Motor neuron (in vitro differentiated cells): ENCODE results near the gene DCTD. TPM values are rescaled to one million over a fixed set of nuclear protein-coding genes. Genes with fewer than 3 reads are reported as not detected.
"Not testable (repeated sequence)": the region's sequence is repeated elsewhere in the genome, so short reads cannot be mapped to it uniquely, and the experiment has no call there.

Source experiments
- ATAC-seq, 8 experiments: fragments of 200-7000 bp; cut with Tn5 transposase; replicated peaks in 6 of 8; 2 replicates each; pipeline ENCODE4 v1.8.0; 2021; ENCODE audit warnings: mild to moderate bottlenecking in 8 of 8, moderate library complexity in 8 of 8
- H3K27ac ChIP-seq, 2 donors: fragments of 250-450 bp; sonication (Bioruptor Pico); 2 replicates each; pipeline ENCODE4 v1.9.0; 2021; ENCODE audit warnings: antibody characterized with exemption in 2 of 2, mild to moderate bottlenecking in 2 of 2, moderate library complexity in 1 of 2
- H3K4me1 ChIP-seq, 2 donors: fragments of 250-450 bp; sonication (Bioruptor Pico); replicated peaks in 1 of 2; 2 replicates each; pipeline ENCODE4 v1.6.1; 2021; ENCODE audit warnings: antibody characterized with exemption in 2 of 2, mild to moderate bottlenecking in 2 of 2, moderate library complexity in 1 of 2
- H3K4me3 ChIP-seq, 5 donors: fragments of 250-450 bp; sonication (Bioruptor Pico); 2 replicates each; pipeline ENCODE4 v1.9.0; 2021; ENCODE audit warnings: antibody characterized with exemption in 5 of 5, mild to moderate bottlenecking in 5 of 5, moderate library complexity in 4 of 5
- WGBS, 10 experiments: fragments of 450-650 bp; shearing (Covaris generic); methylation state at CpG; one replicate each; pipeline ENCODE4 v1.0.0; 2022; 5-methylcytosine and 5-hydroxymethylcytosine counted together
- in situ Hi-C, 9 experiments: fragments of 400-800 bp; cut with MboI; loops; one replicate each; pipeline ENCODE4 v1.15.0; 2021; ENCODE audit warnings: low sequenced_read_pairs in 9 of 9, low pct_unique_long_range_greater_than_20kb in 2 of 9; ENCODE audit not compliant: unreplicated experiment in 9 of 9
- total RNA-seq, 8 experiments: library from RNA; unstranded; fragments of 300-600 nt; gene quantifications; 2 replicates each; pipeline versions ENCODE4 v1.2.3 to v1.2.4, GENCODE V29; 2022

DCTD gene
- total RNA-seq, 8 experiments from 2014 or later: 26.8 to 99.4 (median 55.5) TPM

GRCh38 chr4:182918044-182918607 lies 940 bp upstream of the DCTD start:
- H3K4me1 ChIP-seq: peaks cover 22 to 28% of the 10 kb centered on the region in 2 donors
- 9 to 88% (median 28%) methylated on average over 1 to 11 of the region's 12 CpGs; no CpG with 5 or more reads in 2 of the 10 experiments for WGBS, 10 experiments
- peak in 5 of 8 experiments; percentile 12 to 29 (median 24) for ATAC-seq
- in situ Hi-C loops: no loop called here
- H3K27ac ChIP-seq: peak overlapping the region; percentile 80 to 90
- peak overlapping the region; percentile 34 to 67 (median 54) for H3K4me3 ChIP-seq

- WGBS, 10 experiments: 40 to 100% (median 67%) methylated on average over 1 to 2 of the region's 38 CpGs; no CpG with 5 or more reads in 6 of the 10 experiments
- Histone ChIP-seq H3K4me3 (peak overlapping the region; percentile 34 to 67 (median 54)), H3K27ac (peak overlapping the region; percentile 80 to 90), H3K4me1 (peaks cover 17 to 22% of the 10 kb centered on the region in 2 donors)
- ATAC-seq: peak in 7 of 8 experiments; percentile 49 to 74 (median 61)
- in situ Hi-C loops: no loop called here
Observed at GRCh38 chr4:182916483-182917181, 554 bp downstream of the DCTD start.

- no peak for ATAC-seq
- H3K27ac ChIP-seq: no peak overlapping the region
- in situ Hi-C loops: no loop called here
- H3K4me1 ChIP-seq: peaks cover 17 to 20% of the 10 kb centered on the region in 2 donors
- H3K4me3 ChIP-seq: no peak overlapping the region
- WGBS, 10 experiments: 87 to 100% (median 97%) methylated on average over 1 to 3 of the region's 5 CpGs; no CpG with 5 or more reads in 6 of the 10 experiments
Observed at GRCh38 chr4:182914357-182914756, 2.8 kb downstream of the DCTD start.

GRCh38 chr4:182913621-182914020 lies 3.6 kb downstream of the DCTD start:
- peak in 1 of 8 experiments; percentile 16 for ATAC-seq
- 90 to 100% (median 100%) methylated on average over 1 to 2 of the region's 2 CpGs; no CpG with 5 or more reads in 2 of the 10 experiments for WGBS, 10 experiments
- Histone ChIP-seq H3K4me1 (peaks cover 12 to 13% of the 10 kb centered on the region in 2 donors), H3K27ac (no peak overlapping the region), H3K4me3 (no peak overlapping the region)
- in situ Hi-C loops: no loop called here

- Histone ChIP-seq H3K4me3 (no peak overlapping the region), H3K27ac (no peak overlapping the region), H3K4me1 (peaks cover 6 to 8% of the 10 kb centered on the region in 2 donors)
- in situ Hi-C loops: no loop called here
- no peak for ATAC-seq
- WGBS, 10 experiments: 74 to 100% (median 83%) methylated on average over 2 to 6 of the region's 8 CpGs
Observed at GRCh38 chr4:182913036-182913435, 4.2 kb downstream of the DCTD start.

GRCh38 chr4:182908124-182908523 lies 9.1 kb downstream of the DCTD start:
- ATAC-seq: no peak

GRCh38 chr4:182907396-182907795 lies 9.8 kb downstream of the DCTD start:
- ATAC-seq: peak in 1 of 8 experiments; percentile 91
- WGBS, 10 experiments: 12 to 100% (median 93%) methylated on average over 1 to 8 of the region's 8 CpGs; no CpG with 5 or more reads in 1 of the 10 experiments
- in situ Hi-C loops: no loop called here
- Histone ChIP-seq H3K4me3 (no peak overlapping the region), H3K27ac (no peak overlapping the region), H3K4me1 (peaks cover 4 to 16% of the 10 kb centered on the region in 2 donors)

More at GRCh38 chr4:182908124-182908523, 9.1 kb downstream of the DCTD start:
- peaks cover 4 to 16% of the 10 kb centered on the region in 2 donors for H3K4me1 ChIP-seq
- WGBS, 10 experiments: 60 to 100% (median 100%) methylated on average over 1 to 3 of the region's 3 CpGs; no CpG with 5 or more reads in 1 of the 10 experiments
- in situ Hi-C loops: no loop called here
- H3K4me3 ChIP-seq: no peak overlapping the region
- H3K27ac ChIP-seq: no peak overlapping the region

GRCh38 chr4:182906786-182907185 lies 10.4 kb downstream of the DCTD start:
- Histone ChIP-seq H3K27ac (no peak overlapping the region), H3K4me3 (no peak overlapping the region), H3K4me1 (peaks cover 4 to 16% of the 10 kb centered on the region in 2 donors)
- WGBS, 10 experiments: 75 to 100% (median 93%) methylated on average over 1 to 4 of the region's 4 CpGs
- in situ Hi-C loops: no loop called here
- no peak for ATAC-seq

GRCh38 chr4:182905038-182905437 lies 12.1 kb downstream of the DCTD start:
- no peak for ATAC-seq
- Histone ChIP-seq H3K4me1 (peaks cover 4 to 19% of the 10 kb centered on the region in 2 donors), H3K27ac (peak overlapping the region in 1 of 2 donors; percentile 51), H3K4me3 (no peak overlapping the region)
- in situ Hi-C loops: no loop called here
- 83 to 100% (median 94%) methylated on average over 1 to 9 of the region's 10 CpGs; no CpG with 5 or more reads in 2 of the 10 experiments for WGBS, 10 experiments

- 60 to 93% (median 90%) methylated on average over 1 to 9 of the region's 12 CpGs; no CpG with 5 or more reads in 1 of the 10 experiments for WGBS, 10 experiments
- H3K27ac ChIP-seq: peak overlapping the region in 1 of 2 donors; percentile 56
- in situ Hi-C loops: no loop called here
- peaks cover 4 to 19% of the 10 kb centered on the region in 2 donors for H3K4me1 ChIP-seq
- no peak overlapping the region for H3K4me3 ChIP-seq
- ATAC-seq: peak in 4 of 8 experiments; percentile 31 to 72 (median 36)
Observed at GRCh38 chr4:182904211-182904761, 12.9 kb downstream of the DCTD start.

GRCh38 chr4:182903013-182903412 lies 14.2 kb downstream of the DCTD start:
- in situ Hi-C loops: no loop called here
- Histone ChIP-seq H3K27ac (no peak overlapping the region), H3K4me3 (no peak overlapping the region), H3K4me1 (peaks cover 6 to 30% of the 10 kb centered on the region in 2 donors)
- WGBS, 10 experiments: 80 to 100% (median 93%) methylated on average over 1 to 5 of the region's 9 CpGs; no CpG with 5 or more reads in 3 of the 10 experiments
- ATAC-seq: no peak

GRCh38 chr4:182901337-182901736 lies 15.8 kb downstream of the DCTD start:
- Histone ChIP-seq H3K4me3 (no peak overlapping the region), H3K4me1 (peaks cover 6 to 47% of the 10 kb centered on the region in 2 donors), H3K27ac (no peak overlapping the region)
- no peak for ATAC-seq
- in situ Hi-C loops: no loop called here
- 40 to 100% (median 100%) methylated on average over 1 to 3 of the region's 9 CpGs; no CpG with 5 or more reads in 2 of the 10 experiments for WGBS, 10 experiments

GRCh38 chr4:182900021-182900420 lies 17.2 kb downstream of the DCTD start:
- ATAC-seq, H3K4me3 ChIP-seq, in situ Hi-C loops, H3K27ac ChIP-seq: not testable (repeated sequence)
- H3K4me1 ChIP-seq: peaks cover 6 to 50% of the 10 kb centered on the region in 2 donors
- WGBS, 10 experiments: 80 to 100% (median 100%) methylated on average over 1 to 2 of the region's 2 CpGs; no CpG with 5 or more reads in 1 of the 10 experiments
